ENCODE measurements around the gene DNAJA2. TPM values are rescaled to one million over a fixed set of nuclear protein-coding genes. Genes with fewer than 3 reads are reported as not detected.

Gene DNAJA2
- total RNA-seq, 1 donor from 2014 or later, result 76.1 TPM

DNA sequence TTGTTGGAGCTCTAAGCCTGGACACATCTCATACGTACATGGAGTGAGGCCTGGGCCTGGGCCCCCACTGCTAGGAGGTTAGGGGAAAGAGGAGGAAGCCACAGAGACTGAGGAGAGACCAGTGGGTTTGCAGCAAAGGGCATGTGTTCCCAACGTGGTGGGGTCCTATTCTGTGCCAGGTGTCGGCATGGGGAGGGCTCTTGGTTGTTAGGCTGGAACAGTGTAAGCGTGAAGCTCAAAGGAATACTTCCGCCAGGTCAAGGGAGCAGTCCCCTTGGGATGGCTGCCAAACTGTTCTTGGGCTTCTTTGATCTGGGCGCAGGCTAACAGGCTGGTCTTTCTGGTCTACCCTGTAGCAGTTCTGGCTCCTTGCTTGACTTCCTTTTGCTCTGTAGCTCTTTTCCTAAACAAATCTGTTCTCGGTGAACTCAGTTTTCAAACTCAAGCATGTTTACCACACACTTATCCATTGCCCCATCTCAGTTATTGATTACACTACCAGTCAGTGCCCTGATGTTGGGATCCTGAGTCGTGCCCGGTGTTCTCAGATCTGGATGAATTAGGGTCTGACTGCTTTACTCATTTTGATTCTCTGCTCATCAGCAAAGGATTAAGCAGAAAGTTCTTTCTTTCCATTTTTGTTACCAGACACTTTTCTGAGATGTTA lies 52.9 kb downstream of the DNAJA2 start:
- Mint-ChIP-seq H3K36me3 (ENCODE audit: low read depth, unreplicated experiment) (peaks cover 45% of the 10 kb centered on the region), H3K4me3 (ENCODE audit: unreplicated experiment) (no peak overlapping the region), H3K27ac (ENCODE audit: unreplicated experiment) (no peak overlapping the region), H3K4me1 (ENCODE audit: low read depth, unreplicated experiment) (peaks cover 2% of the 10 kb centered on the region), H3K27me3 (ENCODE audit: low read depth, unreplicated experiment) (no peaks in the 10 kb centered on the region), H3K9me3 (ENCODE audit: unreplicated experiment) (no peaks in the 10 kb centered on the region)
- peaks cover 7% of the 10 kb centered on the region for H4K20me1 ChIP-seq (ENCODE audit: insufficient read depth, low read length)
- H3K79me2 ChIP-seq (ENCODE audit: insufficient read depth, low read length), result no peaks in the 10 kb centered on the region
- DNase-seq (ENCODE audit: low read depth) (no peak), FAIRE-seq (no peak)
- no peak overlapping the region for H3K9ac ChIP-seq (ENCODE audit: low read length)
- H3K4me3 ChIP-seq (ENCODE audit: insufficient read depth, low read depth, low read length), result no peak overlapping the region
- H3K4me1 ChIP-seq (ENCODE audit: insufficient read depth, low read length), result no peaks in the 10 kb centered on the region
- TF ChIP-seq EZH2 (IDR thresholded peaks at IDR 0.05; ENCODE audit: insufficient read depth, low read length), result no peak
- TF ChIP-seq, protein P1, sequence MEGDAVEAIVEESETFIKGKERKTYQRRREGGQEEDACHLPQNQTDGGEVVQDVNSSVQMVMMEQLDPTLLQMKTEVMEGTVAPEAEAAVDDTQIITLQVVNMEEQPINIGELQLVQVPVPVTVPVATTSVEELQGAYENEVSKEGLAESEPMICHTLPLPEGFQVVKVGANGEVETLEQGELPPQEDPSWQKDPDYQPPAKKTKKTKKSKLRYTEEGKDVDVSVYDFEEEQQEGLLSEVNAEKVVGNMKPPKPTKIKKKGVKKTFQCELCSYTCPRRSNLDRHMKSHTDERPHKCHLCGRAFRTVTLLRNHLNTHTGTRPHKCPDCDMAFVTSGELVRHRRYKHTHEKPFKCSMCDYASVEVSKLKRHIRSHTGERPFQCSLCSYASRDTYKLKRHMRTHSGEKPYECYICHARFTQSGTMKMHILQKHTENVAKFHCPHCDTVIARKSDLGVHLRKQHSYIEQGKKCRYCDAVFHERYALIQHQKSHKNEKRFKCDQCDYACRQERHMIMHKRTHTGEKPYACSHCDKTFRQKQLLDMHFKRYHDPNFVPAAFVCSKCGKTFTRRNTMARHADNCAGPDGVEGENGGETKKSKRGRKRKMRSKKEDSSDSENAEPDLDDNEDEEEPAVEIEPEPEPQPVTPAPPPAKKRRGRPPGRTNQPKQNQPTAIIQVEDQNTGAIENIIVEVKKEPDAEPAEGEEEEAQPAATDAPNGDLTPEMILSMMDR (IDR thresholded peaks at IDR 0.05; ENCODE audit: insufficient read depth, low read depth, low read length), result no peak
- no peaks in the 10 kb centered on the region for H3K27me3 ChIP-seq (ENCODE audit: insufficient read depth, low read length)
- H3K4me2 ChIP-seq (ENCODE audit: low read length), result no peak overlapping the region
- peaks cover 17% of the 10 kb centered on the region for H3K36me3 ChIP-seq (ENCODE audit: insufficient read depth, low read length)
- no peak overlapping the region for H2AFZ ChIP-seq (ENCODE audit: low read depth, low read length)
- H3K9me3 ChIP-seq (ENCODE audit: insufficient read depth, low read depth, low read length), result no peaks in the 10 kb centered on the region
- H3K27ac ChIP-seq (ENCODE audit: low read depth, low read length), result no peak overlapping the region

DNA sequence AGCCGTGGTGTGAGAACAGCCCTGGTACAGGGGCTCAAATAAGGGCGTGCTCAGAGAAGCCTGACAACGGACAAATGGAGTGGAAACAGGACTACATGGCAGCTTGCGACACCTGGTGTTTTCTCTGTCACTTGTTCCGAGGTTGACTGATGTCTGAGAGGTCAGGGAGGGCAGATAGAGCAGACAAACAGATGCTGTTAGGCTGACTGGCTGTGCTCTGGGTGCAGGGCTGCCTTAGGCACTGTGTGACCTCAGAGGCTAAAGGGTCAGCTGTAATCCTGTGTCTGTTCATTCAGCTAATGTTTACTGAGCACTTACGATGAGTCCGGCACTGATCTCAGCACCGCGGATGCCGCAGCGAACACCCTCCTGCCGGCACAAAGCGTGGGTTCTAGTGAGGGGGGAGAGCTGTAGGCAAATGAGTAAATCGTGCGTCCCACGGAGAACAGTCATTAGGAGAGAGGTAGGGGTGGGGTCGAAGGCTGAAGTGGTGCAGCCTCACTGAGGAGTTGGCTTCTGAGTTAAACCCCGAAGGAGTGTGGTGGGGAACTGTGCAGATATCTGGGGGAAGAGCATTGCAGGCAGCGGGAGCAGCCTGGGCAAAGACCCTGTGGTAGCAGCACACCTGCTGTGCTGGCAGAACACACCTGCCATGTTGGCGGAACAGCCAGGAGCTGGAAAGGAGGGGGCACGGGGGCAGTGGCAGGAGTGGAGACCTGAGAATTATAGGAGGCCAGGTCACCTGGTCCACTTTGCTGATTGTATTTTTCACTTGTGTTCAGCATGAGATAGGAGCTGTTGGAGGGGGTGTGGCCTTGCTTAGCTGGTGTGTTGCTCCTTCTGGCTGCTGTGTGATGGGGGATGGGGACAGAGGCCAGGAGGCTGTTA lies 54.3 kb downstream of the DNAJA2 start:
- Histone ChIP-seq H3K36me3 (ENCODE audit: insufficient read depth, low read length) (peaks cover 16% of the 10 kb centered on the region), H3K4me3 (ENCODE audit: insufficient read depth, low read depth, low read length) (no peak overlapping the region), H3K4me1 (ENCODE audit: insufficient read depth, low read length) (no peaks in the 10 kb centered on the region), H3K4me2 (ENCODE audit: low read length) (no peak overlapping the region), H3K9me3 (ENCODE audit: insufficient read depth, low read depth, low read length) (no peaks in the 10 kb centered on the region), H3K27ac (ENCODE audit: low read depth, low read length) (no peak overlapping the region), H4K20me1 (ENCODE audit: insufficient read depth, low read length) (peaks cover 8% of the 10 kb centered on the region), H3K27me3 (ENCODE audit: insufficient read depth, low read length) (no peaks in the 10 kb centered on the region), H2AFZ (ENCODE audit: low read depth, low read length) (no peak overlapping the region), H3K9ac (ENCODE audit: low read length) (no peak overlapping the region), H3K79me2 (ENCODE audit: insufficient read depth, low read length) (no peaks in the 10 kb centered on the region)
- FAIRE-seq (no peak), DNase-seq (ENCODE audit: low read depth) (no peak)
- H3K9me3 Mint-ChIP-seq (ENCODE audit: unreplicated experiment), result no peaks in the 10 kb centered on the region
- H3K27me3 Mint-ChIP-seq (ENCODE audit: low read depth, unreplicated experiment), result no peaks in the 10 kb centered on the region
- TF ChIP-seq, protein P1 (IDR thresholded peaks at IDR 0.05; ENCODE audit: insufficient read depth, low read depth, low read length), result no peak
- no peak for TF ChIP-seq EZH2 (IDR thresholded peaks at IDR 0.05; ENCODE audit: insufficient read depth, low read length)
- peak overlapping the region; percentile 30 for H3K27ac Mint-ChIP-seq (ENCODE audit: unreplicated experiment)
- H3K36me3 Mint-ChIP-seq (ENCODE audit: low read depth, unreplicated experiment), result peaks cover 49% of the 10 kb centered on the region
- peaks cover 2% of the 10 kb centered on the region for H3K4me1 Mint-ChIP-seq (ENCODE audit: low read depth, unreplicated experiment)
- no peak overlapping the region for H3K4me3 Mint-ChIP-seq (ENCODE audit: unreplicated experiment)
